ENCODE data around the gene DEXI.
A peak's percentile ranks its signal among the peaks of the same experiment; 100 is the strongest.
"Not testable (repeated sequence)": the region's sequence is repeated elsewhere in the genome, so short reads cannot be mapped to it uniquely, and the experiment has no call there.

Gene DEXI

DNA sequence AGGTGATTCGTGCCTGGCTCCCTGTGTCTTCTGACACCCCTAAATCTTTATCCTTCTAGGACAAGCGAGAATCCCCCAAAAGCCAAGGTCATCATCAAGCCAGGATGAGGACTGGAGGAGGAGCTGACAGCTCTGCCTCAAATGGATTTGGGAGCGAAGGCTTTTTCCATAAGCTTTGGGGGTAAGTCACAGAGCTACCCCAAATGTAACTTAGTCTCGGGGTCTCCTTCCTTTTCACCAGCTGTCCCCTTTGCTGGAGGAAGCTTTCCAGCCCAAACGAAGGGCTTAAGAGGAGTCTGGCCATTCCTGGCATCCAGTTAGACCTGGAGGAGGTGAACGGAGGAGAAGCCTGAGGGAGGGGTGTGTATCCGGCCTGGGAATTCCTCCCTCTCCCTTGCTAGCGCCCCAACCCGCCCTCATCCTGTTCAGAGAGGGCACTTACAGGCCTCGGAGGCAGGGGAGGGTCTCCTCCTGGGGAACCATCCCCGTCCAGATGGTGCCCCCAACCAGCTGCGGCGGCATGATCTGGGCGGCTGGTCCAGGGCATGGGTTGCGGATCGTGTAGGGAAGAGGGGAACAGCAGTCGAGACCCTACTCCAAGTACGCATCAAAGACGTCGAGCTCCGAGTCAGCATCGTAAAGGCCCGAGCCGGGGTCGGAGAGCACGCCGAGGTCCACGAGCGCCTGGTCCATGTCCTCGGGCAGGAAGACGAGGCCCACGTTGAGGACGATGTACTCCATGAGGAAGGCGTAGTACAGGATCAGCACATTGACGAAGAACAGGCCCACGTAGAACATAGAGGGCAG, 938 bp downstream of the DEXI start:
- DNase-seq, result peak in 2 of 6 experiments; percentile 8 to 13

DNA sequence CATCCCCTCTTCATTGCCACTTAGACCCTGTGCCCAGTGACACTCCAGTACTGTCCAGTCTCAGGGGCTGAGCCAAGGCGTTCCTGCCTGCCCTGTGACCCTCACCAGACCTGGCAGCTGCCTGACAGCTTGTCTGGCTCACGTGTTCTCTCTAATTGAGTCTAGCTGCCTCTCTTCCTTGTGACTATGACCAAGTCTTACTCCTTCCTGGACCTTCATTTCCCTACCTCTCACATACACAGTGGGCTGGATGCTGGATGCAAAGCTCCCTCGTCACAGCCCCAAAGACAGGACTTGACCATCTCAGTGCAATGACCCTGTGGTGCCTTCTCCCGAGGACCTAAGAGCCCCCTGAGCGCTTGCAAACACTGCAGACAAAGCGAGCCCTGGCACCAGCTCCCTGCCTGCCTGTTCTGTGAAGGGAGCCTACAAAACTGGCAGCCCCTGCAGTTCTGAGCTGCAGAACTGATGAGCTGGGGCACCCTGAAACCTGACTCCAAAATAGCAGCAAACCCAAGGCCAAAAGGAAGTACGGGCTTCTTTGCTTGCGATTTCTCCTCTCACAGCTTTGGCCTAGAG, 1.7 kb downstream of the DEXI start:
- DNase-seq, result peak in 1 of 6 experiments; percentile 8

DNA sequence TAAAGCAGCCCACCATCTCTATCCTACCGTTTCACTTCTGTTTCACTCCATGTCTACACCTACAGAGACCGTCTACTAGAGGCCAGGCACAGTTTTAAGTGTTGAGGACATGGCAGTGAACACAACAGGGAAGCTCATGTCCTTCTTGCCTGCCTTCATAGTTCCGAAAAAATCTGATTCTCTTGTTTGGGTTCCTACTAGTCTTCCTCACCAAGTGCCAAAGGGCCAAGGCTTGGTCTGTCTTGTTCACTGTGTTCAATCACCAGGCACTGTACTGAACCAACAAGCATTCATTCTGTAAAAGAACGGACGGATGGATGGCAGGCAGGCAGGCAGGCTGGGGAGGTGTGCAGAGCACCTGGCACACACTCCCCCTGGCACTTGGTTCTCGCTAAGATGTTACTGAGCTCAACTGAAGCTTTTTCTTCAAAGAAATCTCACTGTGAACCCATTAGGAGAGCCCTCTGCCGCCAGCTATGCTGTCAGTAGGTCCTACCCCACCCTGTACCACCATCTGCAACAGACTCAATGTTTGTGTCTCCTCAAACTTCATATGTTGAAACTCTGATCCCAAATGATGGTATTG, 2.5 kb downstream of the DEXI start:
- no peak for DNase-seq

DNA sequence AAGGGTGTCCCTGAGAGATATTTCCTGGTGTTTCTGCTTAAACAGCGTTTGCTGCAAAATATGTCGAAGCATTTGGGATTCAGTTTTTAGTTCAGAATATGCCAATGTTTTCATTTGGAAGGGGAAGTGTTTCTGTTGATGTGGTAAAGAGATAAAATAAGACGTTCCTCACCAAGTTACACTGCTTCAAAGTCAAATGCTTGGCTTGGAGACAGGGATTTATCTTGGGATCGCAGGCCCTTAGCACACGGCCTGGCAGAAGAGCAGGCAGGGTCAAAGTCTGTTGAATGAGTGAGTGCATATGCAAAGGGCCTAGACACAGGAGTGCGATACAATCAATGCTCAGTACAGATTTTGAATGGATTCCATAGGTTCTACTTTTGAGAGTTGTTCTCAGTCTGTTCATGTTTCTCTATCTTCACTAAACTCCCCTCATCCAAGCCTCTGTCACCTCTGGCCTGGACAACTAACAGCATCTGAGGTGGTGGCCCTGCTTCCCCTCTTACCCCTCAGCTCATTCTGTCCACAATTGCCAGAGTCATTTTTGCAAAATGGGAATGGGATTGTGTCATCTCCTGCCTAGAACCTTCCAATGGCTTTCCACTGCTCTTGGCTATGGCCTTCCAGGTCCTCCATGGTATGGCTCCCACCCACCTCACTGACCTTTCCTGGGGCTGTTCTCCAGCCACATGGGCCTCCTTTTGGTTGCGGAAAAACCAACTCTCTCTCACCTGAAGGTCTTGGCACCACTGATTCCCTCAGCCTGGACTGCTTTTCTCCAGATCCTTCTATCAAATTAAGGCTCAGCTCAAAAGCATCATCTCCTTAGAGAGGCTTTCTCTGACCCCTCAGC, 3.2 kb downstream of the DEXI start:
- no peak for DNase-seq

DNA sequence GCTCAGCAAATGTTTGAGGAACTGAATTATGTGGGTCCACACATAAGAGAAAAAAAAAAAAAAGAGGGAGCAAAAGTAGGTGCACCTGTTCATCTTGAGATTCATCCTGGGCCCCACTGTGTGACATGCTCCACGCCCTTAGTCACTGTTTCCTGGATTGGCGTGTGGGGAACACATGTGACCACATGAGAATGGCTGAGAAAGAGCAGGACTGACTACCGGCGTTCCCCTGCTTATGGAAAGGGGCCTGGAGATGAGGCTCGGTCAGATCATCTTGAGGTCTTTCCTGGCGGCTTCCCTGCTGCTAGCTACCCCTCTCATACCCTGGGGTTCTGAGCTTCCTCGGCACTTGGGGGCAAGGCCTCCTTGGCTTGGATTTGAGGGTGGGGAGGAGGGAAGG, 3.9 kb downstream of the DEXI start:
- DNase-seq, result no peak

DNA sequence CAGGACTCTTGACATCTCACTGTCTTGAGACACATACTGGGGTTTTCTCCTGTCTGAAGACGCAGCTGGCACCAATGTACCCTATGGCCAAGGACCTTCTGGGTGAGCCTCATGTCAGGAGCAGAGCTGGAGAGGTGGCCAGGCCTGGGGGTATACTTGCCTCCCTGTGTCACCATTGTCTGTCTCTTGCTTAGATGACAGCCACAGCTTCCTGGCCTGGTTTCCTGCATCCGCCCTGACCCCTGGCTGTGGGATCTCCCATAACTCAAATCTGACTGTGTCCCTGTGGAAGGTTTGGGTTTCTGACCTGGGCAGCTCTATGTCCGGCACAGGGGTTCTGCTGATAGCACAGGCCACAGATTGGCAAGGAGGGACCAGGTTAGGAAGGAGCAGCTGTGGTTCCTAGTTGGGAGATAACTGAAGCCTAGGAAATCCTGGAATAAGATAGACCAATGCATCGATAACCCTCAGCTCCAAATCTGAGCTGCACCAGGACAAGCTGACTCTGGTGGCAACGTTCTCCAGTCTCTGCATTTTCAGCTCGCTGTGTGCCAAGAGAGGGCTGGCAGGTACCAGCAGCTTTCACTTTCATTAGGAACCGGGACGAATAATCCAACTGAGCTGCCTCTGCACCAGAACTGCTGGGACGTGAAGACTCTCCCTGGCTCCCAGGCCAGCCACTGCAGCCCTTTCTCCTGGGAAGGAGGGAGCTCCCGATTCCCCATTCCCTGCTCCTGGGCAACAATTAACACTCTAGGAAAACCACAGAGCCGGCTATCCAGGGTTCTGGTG, 5.0 kb downstream of the DEXI start:
- DNase-seq, result no peak

DNA sequence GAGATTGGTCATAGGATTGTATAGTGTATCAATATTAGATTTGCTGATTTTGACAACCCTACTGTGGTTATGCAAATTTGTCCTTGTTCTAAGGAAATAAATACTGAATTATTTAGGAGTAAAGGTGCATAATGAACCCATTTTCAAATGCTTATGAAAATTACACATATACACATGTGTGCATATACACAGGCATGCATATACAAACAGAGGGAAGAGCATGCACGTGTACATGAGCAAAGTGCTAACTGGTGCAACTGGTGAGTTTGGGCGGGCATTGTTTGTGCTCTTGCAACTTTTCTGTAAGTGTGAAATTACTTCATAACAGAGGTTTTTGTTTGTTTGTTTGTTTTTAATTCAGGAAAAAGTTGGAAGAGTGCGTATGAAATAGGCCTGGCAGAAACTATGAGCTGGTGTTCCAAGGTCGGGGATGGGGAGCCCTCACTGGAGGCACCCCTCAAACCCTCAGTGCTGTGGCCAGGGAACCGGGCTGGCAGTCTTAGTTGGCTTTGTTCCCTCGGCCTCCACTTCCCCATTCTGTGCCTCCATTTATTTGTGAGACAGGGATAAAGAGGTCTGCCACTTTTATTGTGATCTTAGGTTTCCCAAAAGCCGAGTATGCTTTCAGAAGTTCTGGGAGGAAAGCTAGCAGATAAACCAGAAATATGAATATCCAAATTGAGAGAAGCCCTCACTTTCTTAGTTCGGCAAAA, 5.8 kb downstream of the DEXI start:
- no peak for DNase-seq

DNA sequence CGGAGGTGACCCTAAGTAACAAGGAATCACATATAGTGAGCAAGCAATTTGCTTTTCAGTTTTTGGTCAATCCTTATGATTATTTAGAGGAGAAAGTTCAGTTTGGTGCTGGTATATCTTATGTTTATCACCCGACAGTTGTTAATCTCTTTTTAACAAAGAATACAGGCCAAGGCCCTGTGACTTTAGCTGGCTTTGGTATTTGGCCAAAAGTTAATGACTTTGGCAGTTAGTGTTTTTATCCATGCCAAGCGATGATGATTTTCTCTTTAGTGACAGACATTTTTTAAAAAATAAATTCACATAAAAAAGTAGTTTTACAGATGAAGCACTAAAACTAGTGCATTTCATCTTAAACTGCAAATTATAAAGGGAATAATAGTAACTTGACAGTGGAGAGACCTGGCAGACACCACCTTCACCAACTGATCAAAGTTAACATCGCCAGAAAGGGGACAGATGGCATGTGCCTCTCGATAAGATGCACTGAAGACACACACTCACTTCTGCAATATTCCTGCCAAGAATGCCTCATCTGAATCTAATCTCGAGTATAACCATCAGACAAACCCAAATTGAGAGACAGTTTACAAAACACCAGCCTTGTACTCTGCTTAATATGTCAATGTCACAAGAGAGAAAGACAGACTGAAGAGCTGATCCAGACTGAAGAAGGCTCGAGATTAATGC, 6.9 kb downstream of the DEXI start:
- DNase-seq, result no peak

DNA sequence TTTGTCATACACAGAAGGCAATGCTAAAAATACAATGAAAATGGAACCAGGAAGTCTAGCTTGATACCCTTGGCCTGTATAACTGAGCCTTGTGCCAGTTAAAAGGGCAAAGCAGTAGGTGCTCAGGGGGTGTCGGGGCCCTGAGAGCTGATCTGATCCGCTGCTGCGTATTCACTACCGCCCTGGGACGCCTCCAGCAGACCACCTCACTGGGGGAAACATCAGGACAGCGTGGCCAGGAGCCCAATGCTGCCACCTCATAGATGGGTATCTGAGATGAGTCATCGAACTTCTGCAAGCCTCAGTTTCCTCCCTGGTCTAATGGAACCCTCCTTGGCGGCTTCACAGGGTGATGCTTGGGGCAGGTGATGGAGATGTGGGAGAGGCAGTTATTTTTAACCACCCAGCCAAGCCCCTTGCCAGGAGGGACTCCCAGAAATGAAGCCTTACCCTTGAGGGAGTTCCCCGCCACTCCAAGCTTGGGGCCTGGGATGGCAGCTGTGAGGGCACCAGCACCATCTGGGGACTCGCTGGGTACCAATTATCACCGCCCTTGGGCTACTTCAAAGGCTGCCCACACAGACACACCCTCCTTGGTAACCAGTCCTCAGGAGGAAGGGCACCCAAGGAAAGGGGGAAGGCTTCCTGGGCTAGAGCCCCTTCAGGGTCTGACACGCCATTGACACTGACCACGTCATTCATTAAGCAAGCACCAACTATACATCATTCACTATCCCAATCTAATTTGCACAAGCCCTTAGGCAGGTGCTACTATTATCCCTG, 7.8 kb downstream of the DEXI start:
- no peak for DNase-seq

DNA sequence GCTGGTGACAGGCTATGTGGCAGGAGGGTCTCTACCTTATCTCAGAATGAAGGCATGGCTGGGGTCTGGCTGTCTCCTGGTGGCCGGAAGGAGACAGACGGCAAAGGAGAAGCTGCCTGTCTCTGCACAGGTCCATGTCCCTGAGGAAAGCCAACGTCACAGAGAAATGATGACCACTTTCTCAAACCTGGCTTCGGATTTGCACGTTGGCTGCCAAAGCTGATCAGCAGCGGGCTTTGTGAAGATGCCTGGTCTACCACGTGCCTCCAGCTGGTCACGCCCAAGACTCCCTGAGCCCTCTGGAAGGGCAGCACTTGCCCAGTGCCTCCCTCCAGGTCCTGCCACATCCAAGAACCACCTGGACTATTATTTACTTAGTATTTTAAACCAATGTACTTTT, 8.4 kb downstream of the DEXI start:
- DNase-seq, result no peak

DNA sequence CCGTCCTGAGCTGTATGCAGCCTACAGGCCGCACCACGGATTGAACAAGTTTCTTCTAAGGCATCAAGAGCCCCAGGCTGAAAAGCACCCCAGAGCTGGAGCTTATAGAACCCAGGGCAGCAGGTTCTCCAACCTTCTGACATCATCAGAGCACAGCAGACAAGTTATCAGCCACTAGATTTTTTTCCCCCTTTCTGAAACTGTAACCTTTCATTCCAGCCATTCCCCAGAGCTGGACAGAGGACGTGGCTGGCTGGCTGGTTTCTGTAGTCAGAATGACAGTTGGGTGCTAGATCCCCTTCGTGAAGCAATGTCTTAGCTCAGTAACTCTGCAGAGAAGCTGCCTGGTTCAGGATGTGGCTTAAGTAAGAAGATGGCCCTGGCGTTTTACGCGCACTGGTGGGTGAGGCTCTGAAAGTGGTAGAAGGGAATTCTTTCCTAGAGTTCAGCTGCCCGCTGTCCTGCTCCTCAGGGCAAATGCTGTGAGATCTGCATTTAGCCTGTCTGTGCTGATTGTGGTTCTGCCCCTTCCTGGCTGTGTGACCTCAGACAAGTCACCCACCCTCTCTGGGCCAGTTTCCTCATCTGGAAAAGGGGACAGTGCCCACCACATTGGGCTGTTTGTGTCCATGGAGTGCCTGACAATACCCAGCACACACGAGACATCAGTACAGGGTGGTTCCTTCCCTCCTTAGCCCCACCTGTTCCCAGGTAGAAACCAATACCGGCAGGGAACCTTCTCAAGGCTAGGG, 9.1 kb downstream of the DEXI start:
- DNase-seq, result no peak

DNA sequence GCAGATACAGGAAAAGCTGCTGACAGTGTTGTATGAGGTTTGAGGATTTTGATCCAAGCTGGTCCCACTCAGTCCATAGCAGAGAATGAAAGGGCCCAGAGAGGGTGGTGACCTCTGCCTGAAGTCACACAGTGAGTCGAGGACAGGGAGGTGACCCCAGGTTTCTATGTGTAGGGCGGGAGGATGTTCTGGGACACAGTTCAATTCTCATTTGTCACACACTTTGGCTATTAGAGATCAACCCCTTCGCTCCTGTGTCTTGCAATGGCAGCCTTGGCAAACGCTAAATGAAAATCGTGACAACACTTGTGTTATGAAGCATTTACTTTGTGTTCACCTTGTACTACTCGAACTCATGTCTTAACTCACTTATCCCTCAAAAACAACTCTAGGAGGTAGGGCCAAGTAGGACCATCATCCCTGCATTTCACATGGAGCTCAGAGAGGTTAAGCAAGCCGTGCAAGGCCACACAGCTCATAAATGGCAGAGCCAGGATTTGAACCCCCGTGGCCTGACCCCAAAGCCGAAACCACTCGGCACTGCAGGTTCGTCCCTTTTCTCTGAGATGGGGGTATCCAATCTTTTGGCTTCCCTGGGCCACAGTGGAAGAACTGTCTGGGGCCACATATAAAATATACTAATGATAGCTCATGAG, 10.2 kb downstream of the DEXI start:
- no peak for DNase-seq

DNA sequence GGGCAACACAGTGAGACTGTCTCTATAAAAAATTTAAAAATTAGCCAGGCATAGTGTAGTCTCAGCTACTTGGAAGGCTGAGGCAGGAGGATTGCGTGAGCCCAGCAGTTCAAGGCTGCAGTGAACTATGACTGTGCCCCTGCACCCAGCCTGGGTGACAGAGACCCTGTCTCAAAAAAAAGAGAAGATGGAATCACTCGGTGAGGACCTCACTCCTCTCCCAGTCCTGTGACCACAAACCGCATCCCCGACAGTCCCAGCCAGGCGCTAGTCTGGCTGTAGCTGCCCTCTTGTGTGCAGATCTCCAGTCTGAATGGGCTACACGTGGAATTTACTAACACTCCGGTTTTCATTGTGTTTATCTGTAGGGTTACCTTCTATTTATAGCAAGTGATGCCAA, 11.1 kb downstream of the DEXI start:
- DNase-seq, result no peak

DNA sequence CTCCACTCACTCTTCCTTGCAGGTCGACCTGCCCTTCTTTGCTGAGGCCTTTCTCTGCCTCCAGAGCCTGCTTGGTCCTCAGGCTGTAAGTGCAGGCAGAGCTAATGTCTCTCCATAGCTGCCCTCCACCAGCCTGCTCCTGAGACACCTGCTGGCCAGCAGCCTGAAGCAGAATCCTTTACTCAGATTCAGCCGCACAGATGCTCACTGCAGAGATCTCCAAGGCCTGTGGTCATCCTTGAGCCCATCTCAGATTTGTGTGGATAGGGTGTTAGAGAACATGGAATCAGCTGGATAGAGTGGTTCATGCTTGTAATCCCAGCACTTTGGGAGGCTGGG, 11.5 kb downstream of the DEXI start:
- DNase-seq, result no peak

DNA sequence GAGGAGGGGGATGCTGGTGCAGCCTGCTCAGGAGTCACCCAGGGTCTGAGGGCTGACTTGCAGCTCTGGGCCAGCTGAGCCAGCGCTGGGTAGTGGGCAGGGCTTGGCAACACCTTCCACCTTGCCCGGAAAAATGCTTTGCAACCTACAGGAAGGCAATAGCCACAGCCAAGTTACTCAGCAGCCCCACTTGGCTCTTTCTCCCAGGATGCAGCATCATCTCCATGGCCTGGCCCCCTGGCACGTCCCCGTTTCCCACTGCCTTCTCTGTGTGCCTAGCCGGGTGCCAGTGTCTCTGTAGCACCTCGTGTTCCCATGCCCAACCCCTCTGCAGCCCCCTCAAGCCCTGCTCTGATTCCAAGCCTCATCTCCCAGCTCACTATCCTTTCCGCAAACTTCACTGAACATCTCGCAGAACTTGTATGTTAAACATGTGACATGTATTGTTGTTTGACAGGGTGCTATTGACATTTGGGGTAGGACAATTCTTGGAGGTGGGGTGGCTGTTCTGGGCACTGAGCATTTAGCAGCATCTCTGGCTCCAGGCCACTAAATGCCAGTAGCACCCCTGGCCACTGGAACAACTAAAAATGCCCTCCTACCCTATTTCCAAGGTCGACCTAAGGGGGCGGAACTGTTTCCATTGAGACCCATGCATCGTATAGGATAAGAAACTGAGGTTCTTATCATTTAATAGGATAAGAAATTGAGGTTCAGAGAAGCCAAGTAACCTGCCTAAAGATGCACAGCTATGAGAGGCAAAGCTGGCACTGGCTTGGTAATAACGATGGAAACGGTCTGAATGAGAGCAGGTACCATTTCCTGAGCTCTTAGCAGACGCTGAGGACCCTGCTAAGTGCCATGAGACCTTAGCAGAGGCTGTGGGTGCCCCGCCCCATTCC, 12.2 kb downstream of the DEXI start:
- DNase-seq, result no peak

DNA sequence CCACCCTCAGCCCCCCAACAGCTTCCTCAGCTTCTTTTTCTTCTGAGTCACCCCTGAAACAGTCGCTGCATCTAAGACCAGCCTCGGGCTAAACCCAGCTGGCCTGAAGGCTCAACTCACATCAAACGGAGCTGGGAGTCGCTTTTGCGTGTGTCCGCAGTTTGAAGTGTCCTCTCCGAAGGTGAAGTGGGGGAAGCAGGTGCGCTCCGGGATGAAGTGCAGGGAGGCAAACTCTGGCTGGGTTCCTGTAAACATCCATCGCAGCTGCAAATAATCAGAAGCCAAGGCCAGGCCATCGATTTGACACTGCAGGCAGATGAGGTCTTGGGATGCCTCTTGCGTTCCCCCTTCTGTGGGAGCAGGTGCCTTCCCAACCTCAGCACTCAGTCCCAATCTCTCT, 13.2 kb downstream of the DEXI start:
- DNase-seq, result not testable (repeated sequence)

DNA sequence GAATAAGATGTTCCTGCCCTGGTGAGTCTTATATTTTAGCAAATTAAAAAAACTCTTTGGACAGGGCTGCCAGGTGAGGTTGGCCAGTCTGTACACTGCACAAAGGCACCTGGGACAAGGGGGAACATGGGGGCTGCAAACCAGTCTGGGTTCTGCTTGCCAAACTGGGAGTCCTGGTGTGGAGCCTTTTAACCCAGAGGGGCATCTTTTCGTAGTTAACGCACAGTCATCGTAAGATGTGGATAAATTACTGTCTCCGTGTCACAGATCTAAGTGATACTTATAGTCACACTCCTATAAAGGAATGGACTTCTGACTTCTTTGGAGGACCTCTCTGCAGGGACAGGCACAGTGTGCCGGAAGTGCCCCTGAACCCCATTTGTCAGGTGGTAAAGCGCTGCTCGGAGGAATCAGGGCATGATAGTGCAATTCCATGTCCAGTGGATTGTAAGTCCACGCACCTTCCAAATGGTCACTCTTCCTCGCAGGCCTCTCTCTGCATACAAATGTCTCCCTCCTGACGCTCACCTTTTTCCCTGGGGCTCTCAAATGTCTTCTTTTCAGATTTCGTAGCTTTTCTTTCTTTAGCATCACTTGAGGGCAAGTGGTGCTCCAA, 14.7 kb downstream of the DEXI start:
- no peak for DNase-seq

DNA sequence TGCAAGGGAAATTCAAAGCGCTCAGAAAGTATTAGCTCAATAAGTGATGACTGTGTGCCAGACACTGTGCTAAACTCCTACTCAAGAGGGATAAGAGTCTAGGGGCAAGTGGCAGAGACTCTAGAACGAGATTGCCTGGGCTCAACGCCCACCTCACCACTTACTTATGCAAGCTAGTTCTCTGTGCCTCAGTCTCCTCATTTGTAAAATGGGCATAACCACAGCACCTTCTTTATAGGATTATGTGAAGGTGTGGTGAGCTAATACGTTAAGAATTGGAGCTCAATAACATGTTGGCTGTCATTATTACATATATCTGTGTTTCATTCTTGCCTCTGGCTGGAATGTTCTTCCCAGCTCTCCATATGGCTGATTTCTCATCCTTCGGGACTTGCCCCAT, 15.4 kb downstream of the DEXI start:
- no peak for DNase-seq

Measured in stimulated activated naive CD4-positive, alpha-beta T cell (primary cell).